Anterior cingulate cortex (tissue), 58 donors: ENCODE data around the gene TESMIN.

Source experiments
- DNase-seq, 58 donors: peaks; one replicate each; lab custom pipeline; 2025; lab: John Stamatoyannopoulos, UW

The TESMIN gene

GRCh38 chr11:68665436-68665835 lies 85.9 kb downstream of the TESMIN start:
- DNase-seq, result no peak

- DNase-seq, result no peak
Measured at GRCh38 chr11:68664906-68665305, 86.4 kb downstream of the TESMIN start.

GRCh38 chr11:68664141-68664540 lies 87.2 kb downstream of the TESMIN start:
- no peak for DNase-seq

GRCh38 chr11:68663482-68664010 lies 87.8 kb downstream of the TESMIN start:
- no peak for DNase-seq

GRCh38 chr11:68661697-68662603 lies 89.4 kb downstream of the TESMIN start:
- DNase-seq, result no peak

GRCh38 chr11:68661014-68661413 lies 90.3 kb downstream of the TESMIN start:
- no peak for DNase-seq

- DNase-seq, result no peak
Measured at GRCh38 chr11:68660066-68660810, 91.1 kb downstream of the TESMIN start.

- DNase-seq, result peak in 18 of 58 donors; percentile 4 to 81 (median 18)
Measured at GRCh38 chr11:68659158-68659921, 92.0 kb downstream of the TESMIN start.

- DNase-seq, result no peak
Measured at GRCh38 chr11:68658661-68659060, 92.7 kb downstream of the TESMIN start.

- no peak for DNase-seq
Measured at GRCh38 chr11:68658097-68658496, 93.2 kb downstream of the TESMIN start.
